BE2C (cell line): ENCODE measurements around the gene RNF34.
A peak's percentile ranks its signal among the peaks of the same experiment; 100 is the strongest.

Experiments
- DNase-seq: peaks from one replicate; pipeline ENCODE4 v3.0.0-alpha.2; 2020
- H3K27me3 ChIP-seq: fragments of 250-450 bp; sonication (Bioruptor Pico); 2 replicates; pipeline ENCODE4 v1.5.1; 2020; ENCODE audit warnings: mild to moderate bottlenecking
- H3K36me3 ChIP-seq: fragments of 250-450 bp; sonication (Bioruptor Pico); 2 replicates; pipeline ENCODE4 v1.5.1; 2020; ENCODE audit warnings: mild to moderate bottlenecking
- H3K4me1 ChIP-seq: fragments of 250-450 bp; sonication (Bioruptor Pico); 2 replicates; pipeline ENCODE4 v1.5.1; 2020
- H3K4me3 ChIP-seq: 2 replicates; pipeline ENCODE4 v1.5.1; 2011; ENCODE audit warnings: low read depth, low read length
- H3K9me3 ChIP-seq: fragments of 250-450 bp; sonication (Bioruptor Pico); 2 replicates; pipeline ENCODE4 v1.5.1; 2020
- CTCF ChIP-seq: IDR thresholded peaks from 2 replicates; pipeline ENCODE4 v1.5.1; 2012; ENCODE audit warnings: mild to moderate bottlenecking, low read depth, low read length

The RNF34 gene

GRCh38 chr12:121441555-121441954 is 41.6 kb downstream of the RNF34 start:
- no peaks in the 10 kb centered on the region; the same call in 1 of the 2 replicates for H3K9me3 ChIP-seq
- H3K27me3 ChIP-seq = no peaks in the 10 kb centered on the region
- peaks cover 61% of the 10 kb centered on the region for H3K36me3 ChIP-seq
- no peaks in the 10 kb centered on the region for H3K4me1 ChIP-seq
- TF ChIP-seq CTCF = peak; percentile 39
- DNase-seq = peak; percentile 40
- H3K4me3 ChIP-seq = no peak overlapping the region

- DNase-seq = no peak
- Histone ChIP-seq H3K27me3 (no peaks in the 10 kb centered on the region), H3K9me3 (no peaks in the 10 kb centered on the region), H3K4me1 (no peaks in the 10 kb centered on the region), H3K36me3 (peaks cover 56% of the 10 kb centered on the region), H3K4me3 (no peak overlapping the region)
- no peak for TF ChIP-seq CTCF
Measured at GRCh38 chr12:121442028-121442948, 42.4 kb downstream of the RNF34 start.

- H3K4me3 ChIP-seq = no peak overlapping the region
- peaks cover 51% of the 10 kb centered on the region for H3K36me3 ChIP-seq
- H3K27me3 ChIP-seq = no peaks in the 10 kb centered on the region
- H3K9me3 ChIP-seq = no peaks in the 10 kb centered on the region
- H3K4me1 ChIP-seq = no peaks in the 10 kb centered on the region
- peak; percentile 94 for TF ChIP-seq CTCF
- peak; percentile 92 for DNase-seq
Measured at GRCh38 chr12:121443193-121443870, 43.4 kb downstream of the RNF34 start.

- Histone ChIP-seq H3K4me3 (no peak overlapping the region), H3K4me1 (no peaks in the 10 kb centered on the region; the same call in 1 of the 2 replicates), H3K36me3 (peaks cover 49% of the 10 kb centered on the region), H3K9me3 (no peaks in the 10 kb centered on the region), H3K27me3 (no peaks in the 10 kb centered on the region)
- TF ChIP-seq CTCF = no peak
- no peak for DNase-seq
Measured at GRCh38 chr12:121443911-121444841, 44.3 kb downstream of the RNF34 start.

GRCh38 chr12:121444842-121445202 is 44.9 kb downstream of the RNF34 start:
- TF ChIP-seq CTCF = no peak
- Histone ChIP-seq H3K4me1 (no peaks in the 10 kb centered on the region; the same call in 1 of the 2 replicates), H3K9me3 (no peaks in the 10 kb centered on the region), H3K4me3 (no peak overlapping the region), H3K27me3 (no peaks in the 10 kb centered on the region), H3K36me3 (peaks cover 45% of the 10 kb centered on the region)
- DNase-seq = no peak
